GM19351 (cell line): Measurements from ENCODE around the gene AP1G2.
"Not testable (repeated sequence)": the region's sequence is repeated elsewhere in the genome, so short reads cannot be mapped to it uniquely, and the experiment has no call there.

Source experiments
- ATAC-seq: cut with Tn5 transposase; IDR thresholded peaks from one replicate; pipeline ENCODE4 v1.9.1; 2021; ENCODE audit warnings: mild to moderate bottlenecking, moderate library complexity; ENCODE audit not compliant: unreplicated experiment

The AP1G2 gene

DNA sequence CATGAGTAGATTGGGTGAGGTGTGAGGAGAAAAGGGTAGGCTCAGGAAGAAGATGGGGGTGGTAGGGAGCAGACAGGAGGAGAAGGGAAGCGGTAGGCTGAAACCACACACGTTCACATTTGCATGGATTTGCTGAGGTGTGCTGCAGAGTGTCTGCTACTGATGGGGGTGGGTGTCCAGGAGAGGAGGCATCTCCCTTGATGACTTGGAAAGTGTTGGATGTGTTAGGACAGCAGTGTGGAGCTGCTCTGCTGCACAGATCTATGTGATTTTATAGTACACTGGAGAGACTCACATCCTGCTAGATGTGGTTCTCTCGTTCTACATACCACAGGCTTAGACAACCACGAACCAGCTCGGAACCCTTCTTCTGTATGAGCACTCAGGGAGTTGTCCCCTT, 25.3 kb downstream of the AP1G2 start:
- no peak for ATAC-seq

DNA sequence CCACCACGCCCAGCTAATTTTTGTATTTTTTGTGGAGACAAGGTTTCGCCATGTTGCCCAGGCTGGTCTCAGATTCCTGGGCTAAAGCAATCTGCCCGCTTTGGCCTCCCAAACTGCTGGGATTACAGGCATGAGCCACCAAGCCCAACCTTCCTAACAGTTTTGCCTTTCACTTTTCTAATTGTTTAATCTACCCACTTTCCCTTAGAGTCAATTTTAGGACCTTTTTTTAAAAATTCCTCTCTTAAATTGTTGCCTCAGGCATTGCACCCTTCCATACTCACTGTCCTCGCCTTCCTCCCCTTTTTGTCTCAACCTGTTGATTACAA, 27.5 kb downstream of the AP1G2 start:
- no peak for ATAC-seq

DNA sequence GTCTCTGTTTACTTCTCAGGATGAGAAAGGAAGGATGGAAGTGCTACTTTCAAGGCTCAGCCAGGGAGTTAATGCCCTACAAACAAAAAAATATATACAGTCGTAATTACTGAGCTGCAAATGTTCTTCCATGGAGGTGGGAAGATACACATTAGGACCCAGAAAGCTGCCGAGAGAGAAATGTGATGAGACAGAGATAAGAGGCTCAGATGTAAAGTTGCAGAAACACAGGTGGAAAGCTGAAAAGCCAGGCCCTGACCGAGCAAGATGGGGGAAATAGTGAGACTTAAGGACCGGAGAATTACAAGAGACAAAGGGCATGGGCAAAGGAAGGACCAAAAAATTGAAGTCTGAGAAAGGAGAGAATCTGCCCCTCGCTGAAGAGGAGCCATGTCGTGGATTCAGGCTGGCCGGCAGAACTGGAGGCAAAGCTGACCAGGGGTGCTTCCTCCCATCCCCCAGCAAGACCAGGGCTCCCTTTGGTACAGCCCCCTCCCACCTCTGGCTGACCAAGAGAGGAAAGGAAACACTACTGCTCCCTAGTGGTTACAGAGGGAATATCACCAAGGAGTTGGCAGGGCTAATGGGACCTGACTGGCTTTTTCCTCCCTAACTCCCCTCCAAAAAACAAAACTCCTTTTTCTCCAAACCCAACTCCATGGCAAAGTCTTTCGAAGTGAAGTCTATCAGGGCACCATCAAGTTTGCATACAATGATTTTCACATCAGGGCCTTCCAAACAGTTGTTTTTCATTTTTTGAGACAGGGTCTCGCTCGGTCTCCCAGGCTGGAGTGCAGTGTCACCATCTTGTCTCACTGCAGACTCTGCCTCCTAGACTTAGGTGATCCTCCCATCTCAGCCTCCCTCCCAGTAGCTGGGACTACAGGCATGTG, 28.1 kb downstream of the AP1G2 start:
- peak; percentile 49 for ATAC-seq

DNA sequence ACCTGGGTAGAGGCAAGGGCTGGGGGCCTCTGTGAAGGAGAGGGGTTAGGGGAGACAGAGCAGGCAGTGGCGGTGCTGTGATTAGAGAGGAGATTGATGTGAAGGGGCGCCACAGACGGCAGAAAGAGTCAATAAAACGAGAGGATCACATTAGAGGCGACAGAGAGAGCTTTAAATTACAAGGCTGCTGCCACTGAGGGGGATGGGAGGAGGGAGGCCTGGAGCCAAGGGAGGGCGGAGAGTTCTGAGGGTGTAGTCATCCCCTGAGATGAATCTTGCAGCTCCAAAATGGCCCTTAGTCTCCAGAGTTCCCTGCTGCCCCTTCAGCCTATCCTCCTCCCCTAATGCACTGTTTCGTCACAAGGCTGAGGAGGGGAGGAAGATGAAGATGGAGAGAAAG, 28.8 kb downstream of the AP1G2 start:
- no peak for ATAC-seq

DNA sequence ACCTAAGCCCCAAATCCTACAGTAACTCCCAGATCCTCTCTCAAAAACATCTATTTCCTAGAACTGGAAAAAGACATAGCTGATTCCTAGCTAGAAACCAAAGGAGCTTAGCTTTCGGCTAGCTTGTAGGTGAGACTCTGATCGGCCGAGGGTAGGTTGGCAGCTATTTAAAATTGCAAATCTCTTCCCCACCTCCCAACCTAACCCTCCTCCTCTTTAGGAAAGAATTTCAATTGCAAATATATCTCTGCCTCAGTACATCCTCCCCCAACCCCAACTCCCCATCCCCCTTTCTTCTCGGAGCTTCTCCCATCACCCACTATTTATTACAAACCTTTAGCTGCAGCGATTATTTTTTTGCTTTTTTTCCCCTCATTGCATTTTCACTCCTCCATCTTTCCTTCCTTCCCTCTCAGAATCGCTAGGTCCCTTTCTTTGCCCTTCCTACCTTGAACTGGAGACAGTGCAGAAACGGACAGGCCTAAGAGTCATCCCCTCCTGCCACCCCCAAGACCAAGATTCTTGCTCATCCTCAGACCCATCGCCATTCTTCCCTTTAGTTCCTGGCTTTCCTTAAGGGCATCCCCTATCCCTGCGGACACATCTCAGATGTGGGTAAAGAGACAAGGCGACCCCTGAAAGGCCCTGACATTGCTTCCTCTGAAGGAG, 29.4 kb downstream of the AP1G2 start:
- no peak for ATAC-seq

DNA sequence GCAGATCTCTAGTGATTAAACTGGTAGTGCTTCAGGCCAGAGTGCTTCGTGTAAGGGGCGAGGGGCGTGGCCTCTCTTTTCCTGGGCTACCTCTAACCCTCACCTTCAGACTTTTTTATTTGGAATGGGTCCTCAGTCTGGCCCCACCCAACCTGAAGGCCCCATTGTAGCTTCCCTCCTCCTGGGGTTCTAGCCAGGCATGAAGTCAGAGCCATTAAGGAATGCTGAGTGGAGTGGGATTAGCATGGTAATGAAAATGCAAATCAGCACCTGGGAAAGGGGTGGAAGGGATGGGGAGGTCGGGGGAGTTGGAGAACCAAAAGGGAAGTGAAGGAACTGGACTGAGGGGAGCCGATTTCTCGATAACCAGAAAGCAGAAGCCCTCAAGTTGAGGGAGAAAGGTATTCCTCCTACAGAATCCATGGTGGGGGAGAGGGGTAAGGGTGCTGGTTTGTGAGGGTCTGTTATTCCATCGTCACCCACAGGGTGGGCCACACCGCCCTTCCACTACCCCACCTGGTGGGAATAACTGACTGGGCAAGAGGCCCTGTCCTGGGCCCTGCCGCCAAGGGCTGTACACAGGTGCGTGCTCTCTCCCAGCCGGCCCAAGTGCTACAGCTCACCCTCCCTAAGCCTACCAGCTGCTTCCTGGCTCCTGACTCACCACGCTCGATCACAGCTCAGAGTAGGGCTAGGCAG, 30.1 kb downstream of the AP1G2 start:
- ATAC-seq, result no peak

DNA sequence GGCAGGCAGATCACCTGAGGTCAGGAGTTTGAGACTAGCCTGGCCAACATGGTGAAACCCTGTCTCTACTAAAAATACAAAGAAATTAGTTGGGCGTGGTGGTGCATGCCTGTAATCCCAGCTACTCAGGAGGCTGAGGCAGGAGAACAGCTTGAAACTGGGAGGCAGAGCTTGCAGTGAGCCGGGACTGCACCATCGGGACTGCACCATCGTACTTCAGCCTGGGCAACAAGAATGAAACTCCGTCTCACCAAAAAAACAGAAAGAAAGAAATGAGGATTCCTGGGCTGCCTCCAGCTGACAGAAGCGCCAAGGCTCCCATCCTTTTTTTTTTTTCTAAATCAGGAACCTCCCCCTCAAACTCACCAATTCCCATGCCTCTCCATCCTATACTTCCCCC, 30.7 kb downstream of the AP1G2 start:
- not testable (repeated sequence) for ATAC-seq

DNA sequence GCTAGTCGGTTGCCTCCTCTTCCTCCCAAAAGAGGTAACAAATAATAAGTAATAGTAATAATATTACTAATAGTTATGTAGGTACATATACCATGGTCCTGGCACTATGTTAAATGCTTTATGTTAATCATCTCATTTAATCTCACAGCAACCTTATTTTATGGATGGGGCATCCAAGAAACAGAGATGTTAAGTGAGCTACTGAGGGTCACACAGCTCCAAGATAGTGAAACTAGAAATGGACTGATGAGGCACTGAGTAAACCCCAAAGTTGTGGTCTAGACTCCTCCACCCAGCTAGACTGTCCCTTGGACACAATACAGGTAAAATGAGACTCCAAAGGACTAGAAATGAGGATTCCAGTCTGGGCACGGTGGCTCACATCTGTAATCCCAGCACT, 31.1 kb downstream of the AP1G2 start:
- ATAC-seq, result no peak

DNA sequence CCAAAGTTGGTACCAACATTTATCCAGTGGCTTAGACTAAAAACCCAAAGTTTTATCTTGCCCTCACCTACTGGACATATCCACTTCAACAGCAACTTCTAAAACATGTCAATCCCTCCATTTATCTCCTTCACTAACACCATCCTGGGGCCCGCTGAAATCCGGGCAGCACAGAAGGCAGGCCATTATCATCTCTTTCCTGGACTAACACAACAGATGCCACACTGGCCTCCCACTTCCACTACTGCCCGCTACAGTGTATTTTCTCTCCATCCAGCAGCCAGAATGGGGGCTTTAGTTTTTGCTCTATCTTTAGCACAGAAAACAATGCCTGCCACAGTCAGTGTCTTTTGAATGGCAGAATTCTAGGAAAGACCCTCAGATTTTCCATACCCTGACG, 31.6 kb downstream of the AP1G2 start:
- no peak for ATAC-seq

DNA sequence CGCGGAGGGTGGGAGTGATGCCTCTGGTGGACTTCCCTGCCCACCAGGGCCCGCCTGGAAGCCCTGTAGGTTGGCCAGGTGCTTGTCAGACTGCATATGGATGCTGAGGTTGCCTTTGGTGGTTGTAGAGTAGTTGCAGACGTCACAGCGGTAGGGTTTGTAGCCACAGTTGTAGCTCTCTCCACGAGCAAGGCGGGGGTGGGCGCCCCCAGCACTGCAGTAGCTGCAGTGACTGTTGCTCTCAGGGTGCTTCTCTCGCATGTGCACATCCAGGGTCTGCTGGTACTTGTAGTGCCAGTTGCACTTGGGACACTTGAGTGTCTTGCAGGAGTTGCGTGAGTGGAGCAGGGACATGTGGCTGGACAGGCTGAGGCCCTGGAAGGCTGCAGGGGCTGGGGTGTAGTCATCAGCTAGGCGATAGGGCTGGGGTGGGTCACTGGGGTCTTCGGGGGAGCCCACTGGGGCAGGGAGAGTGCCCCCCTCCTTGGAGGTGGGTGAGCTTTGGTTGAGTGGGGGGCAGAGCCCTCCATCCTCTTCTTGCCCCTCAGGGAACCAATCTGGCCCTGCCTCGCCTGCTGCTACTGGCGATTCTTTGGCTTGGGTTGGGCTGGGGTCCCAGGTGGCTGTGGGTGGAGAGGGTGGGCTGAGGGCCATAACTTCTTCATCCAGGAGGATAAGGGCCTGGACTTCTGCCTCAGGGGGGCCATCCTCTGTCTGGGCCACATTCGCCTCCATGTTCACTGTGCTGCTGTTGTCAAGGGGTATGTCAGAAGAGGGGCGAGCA, 33.7 kb downstream of the AP1G2 start:
- ATAC-seq, result no peak

DNA sequence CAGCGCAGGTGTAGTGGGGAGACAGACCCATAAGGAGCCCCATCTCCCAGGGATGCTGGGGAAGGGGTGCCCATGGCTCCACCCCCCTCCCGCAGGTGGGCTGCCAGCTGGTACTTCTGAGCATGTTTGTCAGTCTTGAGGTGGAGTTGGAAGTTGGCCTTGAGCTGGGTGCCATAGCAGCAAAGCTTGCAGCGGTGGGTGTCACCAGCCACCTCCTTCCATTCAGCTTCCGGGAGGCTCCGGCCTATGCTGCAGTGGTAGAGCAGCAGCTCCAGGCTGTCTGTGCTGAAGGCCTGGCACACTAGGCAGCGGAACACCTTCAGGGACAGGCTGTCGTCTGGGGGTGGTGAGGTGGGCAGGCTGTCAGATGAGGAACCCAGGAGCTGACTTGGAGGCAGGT, 34.9 kb downstream of the AP1G2 start:
- no peak for ATAC-seq

DNA sequence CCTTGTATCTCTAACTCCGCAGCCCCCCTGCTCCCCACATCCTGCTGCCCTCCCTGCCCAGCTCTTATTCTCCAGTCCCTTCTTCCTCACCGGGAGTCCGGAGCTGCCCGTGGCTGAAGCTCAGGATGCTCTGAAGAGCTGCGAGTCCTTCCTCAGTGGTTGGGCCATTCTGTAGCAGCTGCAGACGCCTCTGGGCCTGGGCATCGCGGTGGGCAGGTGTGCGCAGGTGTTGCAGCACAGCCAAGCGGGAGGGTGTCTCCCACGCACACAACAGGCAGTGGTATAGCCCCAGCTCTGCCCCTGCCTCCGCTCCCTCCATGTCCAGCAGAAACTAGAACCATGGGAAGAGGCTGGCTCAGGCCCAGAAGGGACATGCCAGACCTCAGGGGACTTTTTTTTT, 36.2 kb downstream of the AP1G2 start:
- ATAC-seq, result no peak

DNA sequence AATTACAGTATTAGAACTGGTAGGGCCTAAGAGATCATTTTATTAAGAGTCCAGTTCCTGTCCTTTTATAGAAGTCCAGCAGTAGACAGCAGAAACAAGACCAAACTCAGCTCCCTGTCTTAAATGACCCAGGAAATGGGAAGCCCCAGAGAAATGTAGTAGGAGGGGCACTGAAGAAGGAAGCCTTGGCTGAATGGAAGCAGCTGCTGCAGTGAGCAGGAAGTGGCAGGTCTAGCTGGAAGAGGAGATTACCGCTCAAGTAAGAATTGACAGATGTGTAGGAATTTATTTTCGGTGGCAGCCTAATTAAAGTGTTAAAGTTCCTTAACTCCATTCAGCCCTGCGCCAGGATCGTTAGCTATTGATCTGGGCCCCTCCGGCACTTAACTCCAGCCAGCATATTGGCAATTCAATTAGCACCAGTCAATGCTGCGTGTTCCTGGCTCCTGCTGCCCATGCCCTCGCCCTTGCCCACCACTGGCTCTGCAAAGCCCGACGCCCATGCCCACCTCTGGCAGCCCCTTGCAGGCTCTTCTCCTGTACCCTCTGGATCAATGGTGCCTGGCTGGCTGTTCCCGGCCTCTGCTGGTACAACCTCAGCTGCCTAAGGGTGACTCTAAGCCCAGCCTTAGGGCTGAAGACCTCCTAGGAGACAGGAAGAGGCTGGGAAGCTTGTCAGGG, 37.1 kb downstream of the AP1G2 start:
- ATAC-seq, result no peak

DNA sequence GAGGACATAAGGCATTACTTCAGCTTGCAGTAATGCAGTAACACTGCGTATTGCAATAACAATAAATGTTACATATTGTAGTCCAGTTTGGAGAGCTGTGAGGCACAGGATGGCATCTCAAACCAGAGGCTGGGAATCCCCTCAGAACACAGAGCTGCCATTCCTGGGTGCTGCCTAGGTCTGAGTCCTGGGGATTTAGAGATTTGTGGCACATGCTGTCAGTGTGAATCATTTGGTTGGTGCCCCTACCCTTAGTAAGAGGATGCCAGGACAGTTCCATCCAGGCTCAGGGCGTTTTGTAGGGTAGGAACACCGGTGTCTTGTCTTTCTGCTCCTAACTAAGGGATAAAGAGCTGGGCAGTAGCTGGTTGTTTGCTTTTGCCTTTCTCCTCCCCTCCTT, 38.6 kb downstream of the AP1G2 start:
- no peak for ATAC-seq

DNA sequence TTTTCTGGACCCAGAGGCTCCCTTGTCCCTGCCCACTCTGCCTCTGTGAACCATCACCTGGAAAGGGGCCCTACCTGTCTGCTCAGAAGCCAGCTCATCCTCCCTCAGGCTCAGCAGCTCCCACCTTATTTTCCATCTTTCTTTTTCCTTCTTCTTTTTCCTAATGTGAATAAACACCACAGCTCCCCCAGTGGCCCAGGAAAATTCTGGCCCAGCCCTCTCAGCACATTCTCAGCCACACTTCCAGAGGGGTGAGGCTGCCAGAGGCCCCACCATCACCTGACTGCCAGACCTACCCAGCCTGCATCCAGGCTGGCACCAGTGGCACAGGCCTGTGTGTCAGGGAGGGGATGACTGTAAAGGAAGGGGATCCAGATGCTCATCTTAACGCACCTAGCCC, 39.0 kb downstream of the AP1G2 start:
- ATAC-seq, result no peak

DNA sequence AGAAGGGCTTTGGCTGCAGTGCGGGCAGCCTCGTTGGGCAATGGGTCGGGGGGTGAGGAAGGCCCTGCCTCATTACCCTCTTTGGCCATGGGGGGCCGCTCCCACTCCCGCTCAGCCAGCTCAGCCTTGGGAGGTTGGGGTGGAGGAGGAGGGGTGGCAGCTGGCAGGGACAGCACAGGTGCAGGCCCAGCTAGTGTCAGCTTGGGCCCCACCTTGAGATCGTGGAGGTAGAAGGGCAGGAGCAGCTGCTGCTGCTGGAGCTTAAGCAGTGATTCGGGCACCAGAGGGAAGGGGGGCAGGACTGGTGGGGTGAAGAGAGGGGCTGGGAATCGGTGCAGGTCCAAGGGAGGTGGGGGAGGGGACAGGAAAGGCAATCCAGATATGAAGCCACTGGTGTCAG, 42.0 kb downstream of the AP1G2 start:
- no peak for ATAC-seq

DNA sequence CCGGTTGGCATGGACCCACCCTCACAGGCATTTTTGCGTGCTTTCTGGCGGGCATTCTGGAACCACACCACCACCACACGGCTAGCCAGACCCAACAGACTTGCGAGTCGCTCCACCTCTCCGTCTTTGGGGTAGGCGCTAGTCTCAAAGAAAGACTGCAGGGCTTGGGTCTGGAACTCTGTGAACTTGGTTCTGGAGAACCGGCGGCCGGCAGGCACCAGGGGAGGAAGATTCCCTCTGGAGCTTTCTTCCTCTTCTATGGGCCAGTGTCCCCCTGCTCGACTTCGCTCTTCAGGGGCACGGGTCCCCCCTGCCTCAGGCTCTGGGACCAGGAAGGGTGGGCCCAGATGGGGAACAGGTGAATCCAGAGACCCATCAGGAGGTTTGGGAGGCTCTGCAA, 42.6 kb downstream of the AP1G2 start:
- ATAC-seq, result no peak

DNA sequence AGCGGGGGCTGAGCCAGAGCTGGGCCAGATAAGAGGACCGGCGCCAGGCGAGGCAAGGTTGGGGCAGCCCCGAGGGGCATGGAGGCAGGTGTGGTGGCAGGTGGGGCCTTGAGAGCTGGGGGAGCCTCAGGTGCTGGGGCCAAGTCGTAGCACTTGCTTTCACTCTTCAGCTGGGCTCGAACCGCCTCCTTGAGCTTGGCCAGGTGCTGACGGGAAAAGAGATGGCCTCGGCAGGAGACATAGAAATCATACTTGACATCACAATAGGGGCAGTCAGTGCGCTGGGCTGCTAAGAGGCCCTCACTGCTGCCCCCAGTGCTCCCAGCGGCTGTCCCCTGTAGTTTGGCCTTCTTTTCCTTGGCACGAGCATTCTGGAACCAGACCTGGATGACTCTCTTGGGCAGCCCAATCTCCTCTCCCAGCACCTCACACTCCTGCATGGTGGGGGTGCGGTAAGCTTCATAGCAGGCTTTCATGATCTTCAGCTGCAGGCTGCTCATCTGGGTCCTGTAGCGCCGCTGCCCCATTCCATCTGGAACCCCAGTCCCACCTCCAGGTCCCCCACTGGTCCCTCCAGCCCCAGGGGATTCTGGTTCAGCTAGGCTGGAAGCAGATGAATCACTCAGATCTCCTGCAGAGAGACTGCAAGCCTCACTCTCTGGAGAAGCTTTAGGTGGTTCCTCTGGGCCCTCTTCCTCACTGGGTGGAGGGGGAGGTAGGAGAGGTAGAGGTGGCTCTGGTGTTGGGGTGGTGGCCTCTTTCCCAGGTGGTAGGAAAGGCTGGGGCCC, 44.2 kb downstream of the AP1G2 start:
- no peak for ATAC-seq

DNA sequence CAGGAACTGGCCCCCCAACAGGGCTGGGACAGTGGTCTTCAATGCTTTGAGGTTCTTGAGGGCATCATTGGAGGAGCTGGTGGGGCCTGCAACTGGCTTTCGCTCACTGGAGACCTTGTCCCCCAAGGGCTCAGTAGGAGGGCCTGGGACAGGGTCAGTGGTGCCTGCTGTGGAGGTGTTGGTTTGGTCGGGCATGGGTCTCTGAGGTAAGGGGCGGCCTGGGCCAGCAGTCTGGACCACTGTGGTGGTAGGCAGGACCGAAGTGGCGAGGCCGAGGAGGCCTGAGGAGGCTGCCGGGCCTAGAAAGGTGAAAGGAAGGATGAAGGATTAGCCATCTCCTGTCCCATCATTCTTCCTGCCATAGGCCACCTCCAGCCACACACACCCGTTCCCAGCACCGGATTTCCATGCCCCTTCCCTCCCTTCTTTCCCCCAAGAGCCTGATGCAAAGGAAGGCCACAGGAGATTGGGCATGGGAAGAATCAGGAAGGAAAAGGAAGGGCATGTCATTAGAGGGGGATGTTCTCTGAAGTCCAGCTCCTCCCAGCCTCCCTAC, 44.9 kb downstream of the AP1G2 start:
- ATAC-seq, result no peak
